H1 (cell line): ENCODE data around the gene TTC33.

Source experiments
- CREB1 ChIP-seq: IDR thresholded peaks from 2 replicates; pipeline ENCODE4 v1.6.1; 2012; ENCODE audit warnings: inconsistent platforms
- EZH2 ChIP-seq: fragments of 200-600 bp; sonication (generic); IDR thresholded peaks from 2 replicates; pipeline ENCODE4 v1.7.1; 2012; ENCODE audit warnings: low read depth, mild to moderate bottlenecking, moderate library complexity, low read length, inconsistent platforms; ENCODE audit not compliant: severe bottlenecking
- HDAC2 ChIP-seq, 2 experiments: fragments of 300-600 bp in 1 of 2; sonication (generic) in 1 of 2; IDR thresholded peaks; 2 replicates each; pipeline ENCODE4 v1.6.1; 2011 to 2012; ENCODE audit warnings: low read depth in 2 of 2, low read length in 2 of 2, mild to moderate bottlenecking in 2 of 2, moderate library complexity in 2 of 2, borderline replicate concordance in 1 of 2, inconsistent platforms in 1 of 2
- PHF8 ChIP-seq: fragments of 200-600 bp; sonication (generic); conservative IDR thresholded peaks from 2 replicates; pipeline ENCODE4 v1.7.1; 2012; ENCODE audit warnings: low read depth, mild to moderate bottlenecking, inconsistent platforms, low read length, moderate library complexity
- POLR2A ChIP-seq, 2 experiments: IDR thresholded peaks; 1 replicate in 1 of 2; 2 replicates in 1 of 2; pipeline ENCODE4 v1.6.1; 2011; ENCODE audit warnings: low read depth in 2 of 2, low read length in 2 of 2, mild to moderate bottlenecking in 2 of 2; ENCODE audit errors: control extremely low read depth in 1 of 2
- RBBP5 ChIP-seq: IDR thresholded peaks from 2 replicates; pipeline ENCODE4 v1.7.1; 2012; ENCODE audit warnings: low read depth, mild to moderate bottlenecking, inconsistent platforms, low read length, moderate library complexity, borderline replicate concordance
- RXRA ChIP-seq: IDR thresholded peaks from 2 replicates; pipeline ENCODE4 v1.6.1; 2011; ENCODE audit warnings: low read depth, mild to moderate bottlenecking, low read length, moderate library complexity; ENCODE audit not compliant: insufficient read depth
- SP2 ChIP-seq: IDR thresholded peaks from 2 replicates; pipeline ENCODE4 v1.6.1; 2012; ENCODE audit warnings: mild to moderate bottlenecking, low read length, inconsistent platforms
- SUZ12 ChIP-seq: fragments of 200-600 bp; sonication (generic); IDR thresholded peaks from 2 replicates; pipeline ENCODE4 v1.6.1; 2012; ENCODE audit warnings: mild to moderate bottlenecking, inconsistent platforms, low read length, moderate library complexity, mixed read lengths
- YY1 ChIP-seq: IDR thresholded peaks from 2 replicates; pipeline ENCODE4 v1.6.1; 2011; ENCODE audit warnings: low read depth, mild to moderate bottlenecking, low read length
- TF ChIP-seq, protein P1 (sequence below), 3 experiments: IDR thresholded peaks; 1 replicate in 2 of 3; 2 replicates in 1 of 3; pipeline versions ENCODE4 v1.5.1 to v1.6.1; 2011; ENCODE audit warnings: low read length in 3 of 3, mild to moderate bottlenecking in 3 of 3, inconsistent platforms in 2 of 3, low read depth in 1 of 3, moderate library complexity in 1 of 3; ENCODE audit not compliant: insufficient read depth in 1 of 3; ENCODE audit errors: control extremely low read depth in 1 of 3

DNA sequence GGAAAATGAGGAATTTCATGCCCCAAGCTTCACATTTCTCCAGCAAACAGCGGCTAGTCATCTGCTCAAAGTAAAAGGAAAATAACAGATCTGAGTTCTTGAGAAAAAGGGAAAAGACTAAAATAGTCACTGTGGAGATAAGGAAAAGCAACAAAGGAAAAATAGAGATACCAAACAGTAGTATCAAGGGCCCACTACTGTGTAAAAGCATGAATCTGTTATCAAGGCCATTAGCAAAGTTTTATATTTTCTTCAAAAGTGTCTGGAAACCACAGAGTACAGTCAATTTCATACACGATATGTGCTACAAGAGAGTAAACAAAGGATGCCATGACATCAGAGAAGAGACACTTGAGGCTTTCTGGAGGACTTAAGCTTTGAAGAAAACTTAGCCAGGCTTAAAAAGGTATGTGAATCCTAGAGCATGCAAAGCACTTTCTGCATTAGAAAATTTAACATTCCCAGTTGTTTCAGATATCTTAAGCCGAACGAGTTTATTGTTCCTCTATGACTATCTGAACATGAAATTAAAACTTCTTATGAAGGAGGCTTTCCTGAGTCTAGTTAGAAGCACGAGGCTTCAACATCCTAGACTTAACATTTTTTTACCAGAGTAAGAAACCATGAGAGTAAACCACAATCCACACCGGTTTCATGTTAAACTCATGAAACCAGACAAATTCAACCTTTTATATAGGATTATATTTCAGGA lies 1.2 kb downstream of the TTC33 start:
- TF ChIP-seq PHF8 (no peak), HDAC2 (IDR thresholded peaks at IDR 0.05; ENCODE audit: borderline replicate concordance in 1 of 2, low read depth in 2 of 2, low read length in 2 of 2) (no peak), POLR2A (IDR thresholded peaks at IDR 0.05; ENCODE audit: control extremely low read depth in 1 of 2, low read depth in 2 of 2, low read length in 2 of 2) (no peak), RBBP5 (no peak), RXRA (no peak), SP2 (no peak), YY1 (no peak), SUZ12 (no peak), EZH2 (no peak), CREB1 (no peak)
- TF ChIP-seq, protein P1, sequence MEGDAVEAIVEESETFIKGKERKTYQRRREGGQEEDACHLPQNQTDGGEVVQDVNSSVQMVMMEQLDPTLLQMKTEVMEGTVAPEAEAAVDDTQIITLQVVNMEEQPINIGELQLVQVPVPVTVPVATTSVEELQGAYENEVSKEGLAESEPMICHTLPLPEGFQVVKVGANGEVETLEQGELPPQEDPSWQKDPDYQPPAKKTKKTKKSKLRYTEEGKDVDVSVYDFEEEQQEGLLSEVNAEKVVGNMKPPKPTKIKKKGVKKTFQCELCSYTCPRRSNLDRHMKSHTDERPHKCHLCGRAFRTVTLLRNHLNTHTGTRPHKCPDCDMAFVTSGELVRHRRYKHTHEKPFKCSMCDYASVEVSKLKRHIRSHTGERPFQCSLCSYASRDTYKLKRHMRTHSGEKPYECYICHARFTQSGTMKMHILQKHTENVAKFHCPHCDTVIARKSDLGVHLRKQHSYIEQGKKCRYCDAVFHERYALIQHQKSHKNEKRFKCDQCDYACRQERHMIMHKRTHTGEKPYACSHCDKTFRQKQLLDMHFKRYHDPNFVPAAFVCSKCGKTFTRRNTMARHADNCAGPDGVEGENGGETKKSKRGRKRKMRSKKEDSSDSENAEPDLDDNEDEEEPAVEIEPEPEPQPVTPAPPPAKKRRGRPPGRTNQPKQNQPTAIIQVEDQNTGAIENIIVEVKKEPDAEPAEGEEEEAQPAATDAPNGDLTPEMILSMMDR (IDR thresholded peaks at IDR 0.05; ENCODE audit: control extremely low read depth in 1 of 3, insufficient read depth in 1 of 3, low read depth in 1 of 3, low read length in 3 of 3), result no peak
